Lower lobe of right lung (tissue), 2 donors: ENCODE data around the gene SAMD11. TPM values are rescaled to one million over a fixed set of nuclear protein-coding genes. Genes with fewer than 3 reads are reported as not detected.
A peak's percentile ranks its signal among the peaks of the same experiment; 100 is the strongest.

ENCODE experiments used
- ATAC-seq, 2 donors: fragments of 200-7000 bp; cut with Tn5 transposase; one replicate each; pipeline ENCODE4 v1.9.1; 2020 to 2022; ENCODE audit warnings: mild to moderate bottlenecking in 2 of 2, moderate library complexity in 2 of 2
- DNase-seq: peaks from one replicate; pipeline ENCODE4 v3.0.0-alpha.2; 2020
- H3K27ac ChIP-seq: fragments of 200-600 bp; one replicate; pipeline ENCODE4 v1.8.0; 2022
- H3K27me3 ChIP-seq: fragments of 200-600 bp; one replicate; pipeline ENCODE4 v1.8.0; 2022; ENCODE audit warnings: low read depth
- H3K36me3 ChIP-seq: fragments of 200-600 bp; one replicate; pipeline ENCODE4 v1.8.0; 2022; ENCODE audit warnings: mild to moderate bottlenecking
- H3K4me1 ChIP-seq: fragments of 200-600 bp; one replicate; pipeline ENCODE4 v1.8.0; 2022
- H3K4me3 ChIP-seq: fragments of 200-600 bp; one replicate; pipeline ENCODE4 v1.8.0; 2022; ENCODE audit warnings: mild to moderate bottlenecking
- H3K9me3 ChIP-seq: fragments of 200-600 bp; one replicate; pipeline ENCODE4 v1.8.0; 2022
- intact Hi-C: fragments of 100-400 bp; cut with DNase I; formaldehyde crosslinking; loops from one replicate; pipeline ENCODE4 v1.11.0; 2022
- total RNA-seq: library from RNA; stranded (reverse); fragmentation: NEBNext Ultra II Directional; extraction: Animal tissue kit (Norgen Biotek cat#: 25700); gene quantifications from one replicate; pipeline ENCODE4 v1.2.1, GENCODE V29; 2021
- TF ChIP-seq, protein P1 (sequence below): fragments of 200-600 bp; IDR thresholded peaks from one replicate; pipeline ENCODE4 v1.8.0; 2022; ENCODE audit warnings: antibody characterized with exemption, mild to moderate bottlenecking
- donor health status: DM: no; HTN: yes; CAD: no; lungs with severe emphysema.

Gene SAMD11
- total RNA-seq, 1 donor from 2014 or later: 2.2 TPM

DNA sequence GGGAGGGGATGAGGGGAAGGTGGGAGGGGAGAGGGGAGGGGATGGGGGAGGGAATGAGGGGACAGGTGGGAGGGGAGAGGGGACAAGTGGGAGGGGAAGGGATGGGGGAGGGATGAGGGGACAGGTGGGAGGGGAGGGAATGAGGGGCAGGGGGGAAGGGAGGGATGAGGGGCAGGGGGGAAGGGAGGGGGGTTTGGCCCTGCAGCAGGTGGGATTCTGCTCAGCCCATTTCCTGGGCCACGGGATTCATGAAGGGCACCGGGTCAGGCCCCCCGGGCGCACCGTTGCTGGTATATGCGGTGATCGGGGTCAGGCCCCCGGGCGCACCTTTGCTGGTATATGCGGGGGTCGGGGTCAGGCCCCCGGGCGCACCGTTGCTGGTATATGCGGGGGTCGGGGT, 15.1 kb upstream of the SAMD11 start:
- TF ChIP-seq, protein P1, sequence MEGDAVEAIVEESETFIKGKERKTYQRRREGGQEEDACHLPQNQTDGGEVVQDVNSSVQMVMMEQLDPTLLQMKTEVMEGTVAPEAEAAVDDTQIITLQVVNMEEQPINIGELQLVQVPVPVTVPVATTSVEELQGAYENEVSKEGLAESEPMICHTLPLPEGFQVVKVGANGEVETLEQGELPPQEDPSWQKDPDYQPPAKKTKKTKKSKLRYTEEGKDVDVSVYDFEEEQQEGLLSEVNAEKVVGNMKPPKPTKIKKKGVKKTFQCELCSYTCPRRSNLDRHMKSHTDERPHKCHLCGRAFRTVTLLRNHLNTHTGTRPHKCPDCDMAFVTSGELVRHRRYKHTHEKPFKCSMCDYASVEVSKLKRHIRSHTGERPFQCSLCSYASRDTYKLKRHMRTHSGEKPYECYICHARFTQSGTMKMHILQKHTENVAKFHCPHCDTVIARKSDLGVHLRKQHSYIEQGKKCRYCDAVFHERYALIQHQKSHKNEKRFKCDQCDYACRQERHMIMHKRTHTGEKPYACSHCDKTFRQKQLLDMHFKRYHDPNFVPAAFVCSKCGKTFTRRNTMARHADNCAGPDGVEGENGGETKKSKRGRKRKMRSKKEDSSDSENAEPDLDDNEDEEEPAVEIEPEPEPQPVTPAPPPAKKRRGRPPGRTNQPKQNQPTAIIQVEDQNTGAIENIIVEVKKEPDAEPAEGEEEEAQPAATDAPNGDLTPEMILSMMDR: no peak
- DNase-seq (no peak), ATAC-seq (no peak)
- H3K4me1 ChIP-seq: peaks cover 23% of the 10 kb centered on the region
- intact Hi-C loops: no loop called here
- no peak overlapping the region for H3K4me3 ChIP-seq
- no peaks in the 10 kb centered on the region for H3K9me3 ChIP-seq
- H3K27ac ChIP-seq: no peak overlapping the region
- no peaks in the 10 kb centered on the region for H3K36me3 ChIP-seq
- peaks cover 46% of the 10 kb centered on the region for H3K27me3 ChIP-seq

DNA sequence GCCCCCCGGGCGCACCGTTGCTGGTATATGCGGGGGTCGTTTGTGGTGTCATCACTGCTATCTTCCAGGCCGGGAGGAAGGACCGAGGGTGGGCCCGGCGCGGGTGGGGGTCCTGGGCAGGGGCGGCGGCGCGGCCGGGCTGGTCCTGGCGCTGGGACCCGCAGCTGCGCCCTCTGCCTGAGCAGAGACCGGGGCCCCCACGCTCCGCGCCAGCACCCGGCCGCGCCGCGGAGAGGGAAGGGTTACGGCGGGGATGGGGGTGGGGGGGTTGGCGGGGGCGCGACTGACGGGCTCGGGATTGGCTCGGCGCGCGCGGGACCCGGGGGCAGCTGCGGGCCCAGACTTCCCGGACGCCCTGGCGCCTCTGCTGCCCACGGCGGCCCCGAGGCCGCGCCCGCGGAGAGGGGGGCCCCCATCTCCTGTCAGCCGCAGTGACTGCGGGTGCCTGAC, 13.8 kb upstream of the SAMD11 start:
- no peak for ATAC-seq
- Histone ChIP-seq H3K4me1 (peaks cover 16% of the 10 kb centered on the region), H3K27ac (no peak overlapping the region), H3K4me3 (no peak overlapping the region), H3K27me3 (peaks cover 57% of the 10 kb centered on the region), H3K9me3 (no peaks in the 10 kb centered on the region), H3K36me3 (no peaks in the 10 kb centered on the region)
- intact Hi-C loops: no loop called here
- TF ChIP-seq, protein P1: no peak
- DNase-seq: no peak

DNA sequence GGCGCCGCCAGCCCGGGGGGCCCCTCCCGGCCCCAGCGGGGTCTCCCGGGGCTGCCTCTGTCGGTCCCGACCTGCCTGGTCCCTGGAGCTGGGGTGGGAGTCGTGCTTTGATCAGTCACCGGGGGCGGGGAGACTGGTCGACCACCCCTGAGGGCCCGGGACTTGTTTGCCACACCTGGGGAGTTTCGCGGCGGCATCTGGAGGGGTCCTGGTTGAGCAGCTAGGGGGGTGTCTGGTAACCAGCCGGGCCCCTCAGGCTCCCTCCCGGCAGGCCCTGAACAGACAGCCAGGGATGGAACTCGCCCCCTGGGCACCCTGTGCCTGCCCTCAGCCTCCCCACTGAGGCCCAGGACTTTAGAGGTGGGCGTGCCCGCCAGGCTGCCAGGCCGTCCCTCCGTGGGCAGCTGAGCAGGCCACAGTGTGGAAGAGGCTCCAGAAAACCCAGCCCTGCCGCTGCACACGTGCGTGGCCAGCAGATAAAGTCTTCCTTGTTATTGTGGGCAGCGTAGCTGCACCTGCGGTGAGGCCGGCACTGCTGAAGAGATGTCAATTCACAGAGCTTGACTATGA, 13.3 kb upstream of the SAMD11 start:
- no peak overlapping the region for H3K4me3 ChIP-seq
- intact Hi-C loops: no loop called here

DNA sequence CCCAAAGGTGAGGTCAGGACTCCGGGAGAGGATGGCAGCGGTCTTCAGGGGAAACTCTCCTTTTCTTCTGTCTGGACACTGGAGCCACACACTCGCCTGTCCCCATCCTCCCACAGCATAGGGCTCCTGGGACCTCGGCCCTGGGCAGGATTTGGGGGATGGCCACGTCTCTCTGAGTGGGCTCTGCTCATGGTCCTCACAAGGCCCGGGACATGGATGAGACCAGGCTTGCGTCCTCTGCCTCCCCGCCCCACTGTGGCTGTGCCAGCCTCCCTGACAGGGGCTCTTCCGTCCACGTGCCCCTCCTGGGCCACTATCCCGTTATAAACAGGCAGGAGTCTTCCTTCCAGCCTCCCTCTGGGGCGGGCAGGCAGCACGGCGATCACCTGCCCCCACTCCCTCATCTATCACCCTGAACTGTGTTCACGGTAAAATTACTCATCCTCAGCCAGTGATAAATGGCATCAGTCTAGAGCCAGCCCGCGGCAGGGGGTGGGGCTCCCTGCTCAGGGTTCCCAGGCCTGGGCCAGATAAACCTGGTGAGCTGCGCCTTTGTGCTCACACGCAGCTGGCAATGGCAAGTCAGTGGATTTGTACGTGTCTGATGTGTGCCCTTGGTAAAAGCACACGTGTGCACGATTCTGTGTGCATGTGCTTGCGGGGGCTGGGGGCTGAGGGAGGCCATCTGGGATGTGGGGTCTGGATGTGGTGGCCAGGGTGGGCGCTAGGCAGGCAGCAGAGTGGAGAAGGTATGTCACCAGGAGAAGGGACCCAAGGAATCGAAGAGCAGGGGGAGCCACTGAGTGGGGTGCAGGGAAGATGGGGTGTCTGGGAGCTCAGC, 12.6 kb upstream of the SAMD11 start:
- no peaks in the 10 kb centered on the region for H3K9me3 ChIP-seq
- TF ChIP-seq, protein P1: no peak
- no peaks in the 10 kb centered on the region for H3K36me3 ChIP-seq
- ATAC-seq: no peak
- no peak for DNase-seq
- H3K27ac ChIP-seq: no peak overlapping the region
- peaks cover 6% of the 10 kb centered on the region for H3K4me1 ChIP-seq
- H3K4me3 ChIP-seq: no peak overlapping the region
- H3K27me3 ChIP-seq: peaks cover 61% of the 10 kb centered on the region
- intact Hi-C loops: no loop called here

More for the DNA sequence above, 13.3 kb upstream of the SAMD11 start:
- TF ChIP-seq, protein P1: no peak
- ATAC-seq (no peak), DNase-seq (peak; percentile 41)
- Histone ChIP-seq H3K36me3 (no peaks in the 10 kb centered on the region), H3K27me3 (peaks cover 57% of the 10 kb centered on the region), H3K9me3 (no peaks in the 10 kb centered on the region), H3K4me1 (peaks cover 11% of the 10 kb centered on the region), H3K27ac (no peak overlapping the region)

DNA sequence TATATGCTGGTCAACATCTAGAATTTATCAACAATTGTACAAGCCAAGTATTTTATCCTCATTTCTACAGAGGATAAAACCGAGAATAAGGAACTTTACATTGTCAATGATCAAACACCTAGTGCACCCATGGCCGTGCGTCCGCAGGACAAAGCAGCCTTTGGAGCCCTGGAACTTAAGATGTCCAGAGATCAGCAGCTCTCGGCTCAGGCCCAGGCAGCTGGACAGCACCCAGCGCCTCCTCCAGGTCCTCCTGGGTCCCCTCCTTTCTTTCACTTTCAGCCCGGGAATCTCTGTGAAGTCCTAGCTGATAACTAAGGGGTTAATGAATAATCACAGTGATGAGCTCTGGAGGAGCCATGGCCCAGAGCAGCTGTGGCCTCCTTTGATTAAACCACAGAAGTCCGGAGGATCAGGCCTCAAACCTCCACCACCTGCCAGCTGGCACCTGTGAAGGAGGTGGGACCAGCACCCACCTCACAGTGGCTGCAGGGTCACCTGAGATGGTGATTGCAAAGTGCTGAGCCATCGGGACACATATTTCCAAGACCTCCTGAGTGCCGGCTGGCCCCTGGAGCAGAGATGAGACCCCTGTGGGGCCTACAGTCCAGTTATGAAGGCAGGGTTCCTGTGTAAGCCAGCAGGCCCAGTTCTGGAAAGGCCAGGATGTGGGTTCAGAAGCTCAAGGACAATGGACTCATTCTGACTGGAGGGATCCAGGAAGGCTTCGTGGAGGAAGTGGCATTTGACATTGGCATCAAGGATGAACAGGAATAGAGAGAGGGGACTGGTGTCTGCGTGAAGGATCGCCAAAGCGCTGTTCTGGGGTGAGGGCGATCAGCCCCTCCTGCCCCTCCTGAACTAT, 11.6 kb upstream of the SAMD11 start:
- DNase-seq: no peak
- H3K4me1 ChIP-seq: no peaks in the 10 kb centered on the region
- ATAC-seq: no peak
- TF ChIP-seq, protein P1: no peak
- intact Hi-C loops: no loop called here
- H3K27ac ChIP-seq: no peak overlapping the region
- peaks cover 71% of the 10 kb centered on the region for H3K27me3 ChIP-seq
- no peaks in the 10 kb centered on the region for H3K9me3 ChIP-seq
- H3K36me3 ChIP-seq: no peaks in the 10 kb centered on the region
- H3K4me3 ChIP-seq: no peak overlapping the region
